Testis (tissue), 3 donors: ENCODE data around the gene CELF4. TPM values are rescaled to one million over a fixed set of nuclear protein-coding genes. Genes with fewer than 3 reads are reported as not detected.

Experiments used
- DNase-seq: peaks from one replicate; pipeline ENCODE4 v3.0.0-alpha.2; 2019
- H3K27ac ChIP-seq, 2 donors: fragments of 200-600 bp; sonication (generic); one replicate each; pipeline ENCODE4 v1.5.1; 2019
- H3K27me3 ChIP-seq: fragments of 200-600 bp; sonication (generic); one replicate; pipeline ENCODE4 v1.5.1; 2019
- H3K36me3 ChIP-seq: fragments of 200-600 bp; sonication (generic); one replicate; pipeline ENCODE4 v1.5.1; 2017; ENCODE audit warnings: low read depth; ENCODE audit errors: missing control alignments
- H3K4me1 ChIP-seq: fragments of 200-600 bp; sonication (generic); one replicate; pipeline ENCODE4 v1.5.1; 2019
- H3K4me3 ChIP-seq, 2 donors: fragments of 200-600 bp; sonication (generic); one replicate each; pipeline ENCODE4 v1.5.1; 2017 to 2019
- H3K9me3 ChIP-seq: fragments of 200-600 bp; sonication (generic); one replicate; pipeline ENCODE4 v1.5.1; 2017
- CTCF ChIP-seq, 3 experiments: fragments of 450-650 bp in 2 of 3; fragments of 200-600 bp in 1 of 3; sonication (generic) in 1 of 3; IDR thresholded peaks; one replicate each; pipeline ENCODE4 v1.5.1; 2016 to 2019; ENCODE audit warnings: antibody characterized with exemption in 3 of 3, mild to moderate bottlenecking in 2 of 3, moderate library complexity in 1 of 3
- POLR2A ChIP-seq: fragments of 450-650 bp; IDR thresholded peaks from one replicate; pipeline ENCODE4 v1.6.1; 2017; ENCODE audit warnings: antibody characterized with exemption, mild to moderate bottlenecking, moderate library complexity
- WGBS, 2 donors: methylation state at CpG; one replicate each; pipeline ENCODE4 v1.1.5; 2018; 5-methylcytosine and 5-hydroxymethylcytosine counted together
- intact Hi-C: fragments of 100-400 bp; cut with DNase I; formaldehyde crosslinking; loops from one replicate; pipeline ENCODE4 v1.15.1; 2023; ENCODE audit warnings: low total_unique reads
- polyA plus RNA-seq: library from polyadenylated mRNA; stranded (reverse); fragments of 350-450 nt; fragmentation: Illumina TruSeq; extraction: RNeasy Lipid Tissue Mini Kit (QIAGEN cat#74804); gene quantifications from one replicate; pipeline ENCODE4 v1.2.3, GENCODE V29; 2014; ENCODE audit warnings: low read depth, low replicate concordance; ENCODE audit not compliant: insufficient read depth
- total RNA-seq, 2 donors: library from RNA; depleted of rRNA; stranded (reverse); fragments of >200 nt; gene quantifications; one replicate each; pipeline ENCODE4 v1.2.3, GENCODE V29; 2016

The CELF4 gene
- total and polyA plus RNA-seq, 3 donors from 2014 or later = 3.9 to 6.3 (median 4.8) TPM

- peaks cover 32% of the 10 kb centered on the region for H3K4me1 ChIP-seq
- DNase-seq = no peak
- no peak overlapping the region for H3K27ac ChIP-seq
- intact Hi-C loops = no loop called here
- no peaks in the 10 kb centered on the region for H3K36me3 ChIP-seq
- TF ChIP-seq CTCF (IDR thresholded peaks at IDR 0.05) = no peak
- TF ChIP-seq POLR2A = no peak
- no peaks in the 10 kb centered on the region for H3K27me3 ChIP-seq
- 87 to 98% methylated on average over 3 to 4 of the region's 4 CpGs for WGBS, 2 donors
- H3K4me3 ChIP-seq = no peak overlapping the region
- no peaks in the 10 kb centered on the region for H3K9me3 ChIP-seq
These were observed 116.7 kb downstream of the CELF4 start for GRCh38 chr18:37448946-37449345.

DNA sequence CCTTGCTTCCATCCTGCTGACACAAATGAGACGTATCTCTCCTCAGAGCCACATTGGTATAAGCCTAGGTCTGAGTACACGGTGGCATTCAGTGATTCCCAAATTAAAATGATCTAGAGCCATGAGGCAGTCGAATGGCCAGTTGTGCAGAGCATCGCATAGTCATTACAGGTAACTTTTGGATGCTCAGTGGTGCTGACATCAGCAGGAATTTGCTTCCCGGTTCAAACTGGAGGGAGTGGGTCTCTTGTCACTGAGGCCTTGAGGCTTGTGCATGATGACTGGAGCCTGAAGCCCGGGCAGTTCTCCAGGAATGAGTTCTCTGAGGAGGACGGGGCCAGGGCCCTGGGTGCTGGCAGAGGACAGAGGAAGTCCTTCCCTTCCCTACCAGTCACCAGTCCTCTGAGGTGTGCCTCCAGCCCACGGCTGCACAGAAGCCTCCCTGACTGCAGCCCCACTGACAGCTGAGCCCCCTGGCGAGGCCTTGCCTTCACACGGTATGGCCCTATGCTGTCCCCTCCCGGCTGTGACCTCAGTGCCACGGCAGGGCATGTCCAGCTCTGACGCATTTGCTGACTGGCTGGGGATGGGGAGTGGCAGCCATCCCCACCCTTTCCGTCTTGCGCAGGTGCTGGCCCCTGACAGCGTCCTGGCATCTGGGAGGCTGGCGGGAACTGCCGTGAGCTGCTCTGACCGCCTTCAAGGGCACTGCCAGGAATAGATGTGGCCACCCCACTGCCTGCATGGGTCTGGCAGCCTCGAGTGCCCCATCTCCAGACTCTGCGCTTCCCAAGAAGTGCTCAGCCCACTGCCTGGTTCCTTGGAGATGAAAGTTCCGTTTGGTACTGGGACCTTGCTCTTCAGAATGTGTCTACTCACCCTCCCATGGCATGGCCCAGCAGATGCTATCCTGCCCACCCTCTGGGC, 117.4 kb downstream of the CELF4 start:
- intact Hi-C loops = no loop called here
- no peak overlapping the region for H3K4me3 ChIP-seq
- TF ChIP-seq POLR2A (no peak), CTCF (IDR thresholded peaks at IDR 0.05) (no peak)
- no peak overlapping the region for H3K27ac ChIP-seq
- H3K9me3 ChIP-seq = no peaks in the 10 kb centered on the region
- WGBS, 2 donors = 87 to 95% methylated on average over 7 to 22 of the region's 22 CpGs
- DNase-seq = no peak
- H3K4me1 ChIP-seq = peaks cover 27% of the 10 kb centered on the region
- no peaks in the 10 kb centered on the region for H3K27me3 ChIP-seq
- H3K36me3 ChIP-seq = no peaks in the 10 kb centered on the region

- intact Hi-C loops = no loop called here
- H3K4me1 ChIP-seq = peaks cover 10% of the 10 kb centered on the region
These were observed 119.8 kb downstream of the CELF4 start for GRCh38 chr18:37445836-37446235.

GRCh38 chr18:37445368-37445767, 120.2 kb downstream of the CELF4 start:
- Histone ChIP-seq H3K27me3 (no peaks in the 10 kb centered on the region), H3K36me3 (no peaks in the 10 kb centered on the region), H3K4me1 (peaks cover 5% of the 10 kb centered on the region), H3K27ac (no peak overlapping the region), H3K9me3 (no peaks in the 10 kb centered on the region), H3K4me3 (no peak overlapping the region)
- TF ChIP-seq CTCF (IDR thresholded peaks at IDR 0.05) (no peak), POLR2A (no peak)
- DNase-seq = no peak
- intact Hi-C loops = no loop called here
- 75 to 84% methylated on average over 7 of the region's 7 CpGs for whole genome bisulfite sequencing, 2 donors

More at GRCh38 chr18:37445836-37446235, 119.8 kb downstream of the CELF4 start:
- Histone ChIP-seq H3K4me3 (no peak overlapping the region), H3K9me3 (no peaks in the 10 kb centered on the region), H3K27me3 (no peaks in the 10 kb centered on the region), H3K36me3 (no peaks in the 10 kb centered on the region), H3K27ac (no peak overlapping the region)
- DNase-seq = no peak
- TF ChIP-seq POLR2A (no peak), CTCF (IDR thresholded peaks at IDR 0.05) (no peak)
- 87 to 90% methylated on average over 10 of the region's 10 CpGs for WGBS, 2 donors
